IMR-90 (cell line): Measurements from ENCODE around the gene POMT2. TPM values are rescaled to one million over a fixed set of nuclear protein-coding genes. Genes with fewer than 3 reads are reported as not detected.

Source experiments
- ATAC-seq: fragments of 200-7000 bp; cut with Tn5 transposase; 2 replicates; pipeline ENCODE4 v1.9.1; 2020; ENCODE audit warnings: low read depth, mild to moderate bottlenecking, moderate library complexity
- BruUV-seq: library from RNA; stranded (reverse); fragments of 400-500 nt; replicated peaks from 2 replicates; lab custom pipeline; 2021; lab: Mats Ljungman, UMichigan
- CTCF ChIA-PET: fragments of 300-600 bp; formaldehyde crosslinking; extraction: SDS; loops from one replicate; lab custom pipeline; 2021; ENCODE audit warnings: antibody characterized with exemption; lab: Yijun Ruan, JAX
- POLR2A ChIA-PET: fragments of 300-600 bp; sonication (Branson Sonifier 250); formaldehyde crosslinking; loops from one replicate; lab custom pipeline; 2022; ENCODE audit warnings: antibody characterized with exemption; ENCODE audit not compliant: unreplicated experiment; lab: Charles Lee
- DNase-seq: peaks from one replicate; pipeline ENCODE4 v3.0.0; 2013
- H2AFZ ChIP-seq: replicated peaks from 2 replicates; pipeline ENCODE3; 2013; ENCODE audit warnings: low read length, mild to moderate bottlenecking; ENCODE audit not compliant: poor library complexity
- H2AK5ac ChIP-seq: 2 replicates; pipeline ENCODE4 v1.6.1; 2013; ENCODE audit warnings: low read depth, low read length, inconsistent platforms
- H2AK9ac ChIP-seq: replicated peaks from 2 replicates; pipeline ENCODE3; 2013; ENCODE audit warnings: mild to moderate bottlenecking, low read depth, low read length, moderate library complexity; ENCODE audit not compliant: poor library complexity
- H2BK120ac ChIP-seq: 2 replicates; pipeline ENCODE4 v1.6.1; 2013; ENCODE audit warnings: low read depth, low read length, inconsistent platforms
- H2BK15ac ChIP-seq: 3 replicates; pipeline ENCODE4 v1.6.1; 2013; ENCODE audit warnings: low read depth, low read length, inconsistent platforms
- H2BK20ac ChIP-seq: 2 replicates; pipeline ENCODE4 v1.6.1; 2013; ENCODE audit warnings: low read depth, mild to moderate bottlenecking, inconsistent platforms, low read length, moderate library complexity
- H2BK5ac ChIP-seq: 2 replicates; pipeline ENCODE4 v1.6.1; 2013; ENCODE audit warnings: mild to moderate bottlenecking, low read depth, low read length, inconsistent platforms; ENCODE audit not compliant: poor library complexity, severe bottlenecking
- H3K14ac ChIP-seq: replicated peaks from 2 replicates; pipeline ENCODE4 v1.6.1; 2013; ENCODE audit warnings: low read depth, low read length, inconsistent platforms
- H3K18ac ChIP-seq: 2 replicates; pipeline ENCODE4 v1.6.1; 2013; ENCODE audit warnings: low read depth, low read length, control low read depth
- H3K23ac ChIP-seq: 2 replicates; pipeline ENCODE4 v1.6.1; 2013; ENCODE audit warnings: low read depth, low read length, inconsistent platforms
- H3K27ac ChIP-seq: 2 replicates; pipeline ENCODE4 v1.5.1; 2013; ENCODE audit warnings: mild to moderate bottlenecking, control low read depth, low read length; ENCODE audit not compliant: insufficient read depth
- H3K27me3 ChIP-seq: 2 replicates; pipeline ENCODE4 v1.6.1; 2013; ENCODE audit warnings: low read length; ENCODE audit not compliant: control insufficient read depth, insufficient read depth
- H3K36me3 ChIP-seq: 2 replicates; pipeline ENCODE4 v1.6.1; 2013; ENCODE audit warnings: low read length, mixed read lengths; ENCODE audit not compliant: control insufficient read depth, insufficient read depth
- H3K4ac ChIP-seq: 2 replicates; pipeline ENCODE4 v1.6.1; 2013; ENCODE audit warnings: low read depth, low read length, inconsistent platforms
- H3K4me1 ChIP-seq: 2 replicates; pipeline ENCODE4 v1.6.1; 2013; ENCODE audit warnings: low read length, mixed read lengths; ENCODE audit not compliant: control insufficient read depth, insufficient read depth
- H3K4me2 ChIP-seq: 2 replicates; pipeline ENCODE4 v1.6.1; 2013; ENCODE audit warnings: low read depth, mild to moderate bottlenecking, control low read depth, low read length, moderate library complexity
- H3K4me3 ChIP-seq: 2 replicates; pipeline ENCODE4 v1.5.1; 2013; ENCODE audit warnings: low read depth, mild to moderate bottlenecking, control low read depth, low read length, moderate library complexity; ENCODE audit not compliant: insufficient read depth
- H3K56ac ChIP-seq: 2 replicates; pipeline ENCODE4 v1.6.1; 2013; ENCODE audit warnings: low read length, inconsistent platforms; ENCODE audit not compliant: insufficient read depth; ENCODE audit errors: extremely low read depth
- H3K79me1 ChIP-seq, 2 experiments: 2 replicates each; pipeline ENCODE4 v1.6.1; 2013; ENCODE audit warnings: low read length in 2 of 2, inconsistent platforms in 1 of 2, low read depth in 1 of 2
- H3K9ac ChIP-seq: 2 replicates; pipeline ENCODE4 v1.6.1; 2013; ENCODE audit warnings: low read depth, low read length, control low read depth
- H3K9me1 ChIP-seq: 2 replicates; pipeline ENCODE4 v1.6.1; 2013; ENCODE audit warnings: low read length, inconsistent platforms; ENCODE audit not compliant: insufficient read depth
- H3K9me3 ChIP-seq: 2 replicates; pipeline ENCODE4 v1.6.1; 2013; ENCODE audit warnings: low read length; ENCODE audit not compliant: control insufficient read depth, insufficient read depth
- H4K20me1 ChIP-seq: 2 replicates; pipeline ENCODE4 v1.6.1; 2013; ENCODE audit warnings: low read length, inconsistent platforms; ENCODE audit not compliant: insufficient read depth
- H4K5ac ChIP-seq: 2 replicates; pipeline ENCODE4 v1.6.1; 2013; ENCODE audit warnings: mild to moderate bottlenecking, low read depth, low read length, control low read depth
- H4K8ac ChIP-seq, 2 experiments: 2 replicates each; pipeline ENCODE4 v1.6.1; 2013; ENCODE audit warnings: low read depth in 2 of 2, low read length in 2 of 2, control low read depth in 1 of 2, inconsistent platforms in 1 of 2
- H4K91ac ChIP-seq: 2 replicates; pipeline ENCODE4 v1.6.1; 2013; ENCODE audit warnings: low read depth, low read length, inconsistent platforms; ENCODE audit not compliant: insufficient read depth
- BHLHE40 ChIP-seq: fragments of 150-350 bp; IDR thresholded peaks from 2 replicates; pipeline ENCODE4 v1.6.1; 2016; ENCODE audit warnings: mild to moderate bottlenecking, low read depth, low read length
- CEBPB ChIP-seq: IDR thresholded peaks from 2 replicates; pipeline ENCODE4 v1.6.1; 2012; ENCODE audit warnings: low read depth, low read length, improper control_type of control experiment
- CHD1 ChIP-seq: IDR thresholded peaks from 2 replicates; pipeline ENCODE4 v1.6.1; 2012; ENCODE audit warnings: low read depth, low read length, improper control_type of control experiment
- FOS ChIP-seq: fragments of 150-350 bp; IDR thresholded peaks from 2 replicates; pipeline ENCODE4 v1.6.1; 2016; ENCODE audit warnings: low read depth, low read length
- MAFK ChIP-seq: IDR thresholded peaks from 2 replicates; pipeline ENCODE4 v1.6.1; 2012; ENCODE audit warnings: low read depth, low read length, improper control_type of control experiment
- MXI1 ChIP-seq: IDR thresholded peaks from 2 replicates; pipeline ENCODE4 v1.6.1; 2012; ENCODE audit warnings: low read depth, mild to moderate bottlenecking, low read length, moderate library complexity, borderline replicate concordance
- NFE2L2 ChIP-seq: fragments of 150-350 bp; IDR thresholded peaks from 2 replicates; pipeline ENCODE4 v1.6.1; 2016; ENCODE audit warnings: low read depth, mild to moderate bottlenecking, low read length
- POLR2A ChIP-seq: IDR thresholded peaks from 2 replicates; pipeline ENCODE4 v1.6.1; 2012; ENCODE audit warnings: mild to moderate bottlenecking, low read depth, low read length
- RAD21 ChIP-seq: IDR thresholded peaks from 2 replicates; pipeline ENCODE4 v1.6.1; 2012; ENCODE audit warnings: low read length, improper control_type of control experiment
- WGBS, 2 experiments: methylation state at CpG; one replicate each; pipeline versions ENCODE4 v1.1.5 to v1.1.7; 2013; ENCODE audit warnings: missing lambda C conversion rate in 2 of 2; ENCODE audit not compliant: insufficient read length in 1 of 2; ENCODE audit errors: extremely low coverage in 2 of 2; 5-methylcytosine and 5-hydroxymethylcytosine counted together
- dilution Hi-C: fragments of 300-500 bp; cut with HindIII; formaldehyde crosslinking; loops from one replicate; pipeline ENCODE4 v1.14.3; 2018; ENCODE audit warnings: low sequenced_read_pairs; ENCODE audit not compliant: unreplicated experiment
- in situ Hi-C: fragments of 300-500 bp; cut with MboI; formaldehyde crosslinking; loops from 3 replicates; pipeline ENCODE4 v1.14.3; 2019; ENCODE audit warnings: low sequenced_read_pairs, inconsistent platforms, mixed read lengths
- intact Hi-C: fragments of 100-400 bp; cut with micrococcal nuclease; formaldehyde crosslinking; loops from 2 replicates; pipeline ENCODE4 v1.10.0; 2022
- polyA plus RNA-seq, 3 experiments: library from polyadenylated mRNA; depleted of rRNA; stranded (reverse); fragments of >200 nt; gene quantifications; 2 replicates each; pipeline ENCODE4 v1.2.3, GENCODE V29; 2012; ENCODE audit warnings: low replicate concordance in 1 of 3
- total RNA-seq: library from RNA; depleted of rRNA; stranded (reverse); fragments of >200 nt; gene quantifications from 2 replicates; pipeline ENCODE4 v1.2.3, GENCODE V29; 2012
- TF ChIP-seq, protein P1 (sequence below): fragments of 150-350 bp; IDR thresholded peaks from 2 replicates; pipeline ENCODE4 v1.6.1; 2017; ENCODE audit warnings: mild to moderate bottlenecking, antibody characterized with exemption, low read length, low read depth
- TF ChIP-seq, protein P2 (sequence below): conservative IDR thresholded peaks from 2 replicates; pipeline ENCODE4 v1.5.1; 2012; ENCODE audit warnings: mild to moderate bottlenecking, low read depth, low read length, improper control_type of control experiment

The POMT2 gene
- total and polyA plus RNA-seq, 2 of the 4 experiments (the other 2 are of a cell fraction) = 6.5 to 13.0 TPM

DNA sequence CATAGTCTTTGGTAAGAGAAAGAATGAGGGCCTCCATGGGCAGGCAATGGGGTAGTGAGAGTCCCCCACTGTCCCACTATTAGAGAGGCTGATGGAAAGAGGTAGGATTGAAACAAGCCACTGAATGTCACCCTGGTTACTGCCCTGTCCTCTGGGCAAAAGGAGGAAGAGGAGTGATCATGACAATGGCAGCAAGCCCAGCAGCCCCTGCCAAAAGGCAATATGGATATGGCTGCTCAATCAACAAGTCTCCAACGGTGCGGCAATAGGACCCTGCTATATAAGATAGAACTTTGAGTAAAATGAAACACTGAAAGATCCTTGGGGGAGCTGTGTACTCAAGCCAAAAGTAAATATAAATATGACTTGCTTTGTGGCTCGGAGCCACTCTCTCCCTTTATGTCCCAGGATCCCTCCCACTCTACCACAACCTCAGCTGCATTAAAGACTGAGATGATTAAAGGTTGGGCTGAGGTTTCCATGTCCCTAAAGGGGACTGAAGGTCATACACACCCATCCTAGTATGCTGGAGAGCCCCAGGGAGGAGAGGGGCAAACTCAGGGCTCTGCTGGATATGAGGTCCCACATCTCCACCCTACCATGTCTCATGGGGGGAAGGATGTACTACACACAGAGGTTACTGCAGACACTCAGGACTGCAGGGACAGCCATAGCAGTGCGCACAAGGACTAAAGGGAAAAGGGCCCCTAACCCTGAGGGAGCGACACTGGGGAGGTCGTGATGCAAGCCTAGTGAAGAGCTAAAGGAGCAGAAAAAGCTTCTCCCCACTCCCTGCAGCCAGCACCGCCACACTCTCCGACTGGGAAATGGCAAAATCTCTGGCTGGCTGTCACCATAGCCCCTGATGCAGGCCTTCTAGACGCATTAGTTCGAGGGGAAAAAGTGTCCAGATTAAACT, 5.9 kb downstream of the POMT2 start (continued):
- TF ChIP-seq MXI1 (no peak), POLR2A (no peak), NFE2L2 (no peak), CHD1 (no peak)

DNA sequence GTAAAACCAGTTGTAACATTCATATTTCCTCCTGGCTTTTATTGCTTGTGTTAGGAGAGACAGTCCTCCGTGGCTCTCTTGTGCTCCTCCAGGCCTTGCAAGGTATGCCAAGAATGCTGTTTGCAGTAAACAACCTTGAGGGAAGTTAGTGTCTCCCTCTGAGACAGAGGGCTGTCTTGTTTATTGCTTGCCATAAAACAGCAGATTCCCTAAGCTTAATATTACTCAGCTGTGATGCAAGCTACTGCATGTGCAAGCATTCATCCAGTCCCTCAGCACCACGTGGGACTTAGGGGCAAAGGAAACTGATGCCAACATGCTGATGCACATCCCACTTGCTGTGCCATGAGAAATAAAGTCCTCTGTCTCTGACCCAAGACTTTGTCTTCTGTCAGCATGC, 6.6 kb downstream of the POMT2 start:
- Histone ChIP-seq H3K9ac (no peak overlapping the region), H3K27me3 (no peaks in the 10 kb centered on the region), H3K14ac (peak overlapping the region; percentile 29), H4K5ac (no peak overlapping the region), H2BK120ac (peak overlapping the region; percentile 86), H3K79me1 (peaks cover 13 to 57% of the 10 kb centered on the region in 2 experiments), H3K18ac (no peak overlapping the region), H4K91ac (peak overlapping the region; percentile 82; the same call in 1 of the 2 replicates), H3K23ac (0 out of 2 replicates have a peak overlapping the region, but pooled peaks have one; percentile 22), H3K4me3 (no peak overlapping the region), H2BK15ac (0 out of 3 replicates have a peak overlapping the region, but pooled peaks have one; percentile 8), H3K4me1 (peaks cover 15% of the 10 kb centered on the region), H2BK20ac (peak overlapping the region; percentile 59), H2AFZ (peak overlapping the region; percentile 78), H2BK5ac (peak overlapping the region; percentile 64), H3K9me3 (no peaks in the 10 kb centered on the region), H3K4me2 (peak overlapping the region; percentile 1; the same call in 1 of the 2 replicates), H4K20me1 (peaks cover 9% of the 10 kb centered on the region), H3K27ac (peak overlapping the region; percentile 25), H3K4ac (peak overlapping the region; percentile 75), H3K9me1 (peaks cover 13% of the 10 kb centered on the region), H2AK9ac (peak overlapping the region; percentile 66), H2AK5ac (peak overlapping the region; percentile 82; the same call in 1 of the 2 replicates), H4K8ac (peak overlapping the region in 1 of 2 experiments; percentile 45; a peak in 1 of 4 replicates), H3K56ac (peak overlapping the region; percentile 11; the same call in 1 of the 2 replicates), H3K36me3 (no peaks in the 10 kb centered on the region)
- POLR2A ChIA-PET = interaction anchor here (1.1 kb wide), 1 partner anchor 11 kb away, joined by 3 read pairs; no protein-coding TSS in a partner anchor
- DNase-seq = peak; percentile 89
- WGBS, 2 experiments = no CpG with 5 or more reads among the region's 2 CpGs
- ATAC-seq = peak; percentile 92
- intact Hi-C loops (loop anchor here (1.0 to 5.0 kb wide), 2 partner anchors 162 to 437 kb away; no protein-coding TSS in a partner anchor), dilution Hi-C loops (no loop called here), in situ Hi-C loops (loop anchor here (25.0 kb wide), 1 partner anchor 427 kb away; no protein-coding TSS in a partner anchor)
- no TSS peak for BruUV-seq
- TF ChIP-seq MXI1 (peak; percentile 90; the same call in 1 of the 2 replicates), NFE2L2 (no peak), RAD21 (0 out of 2 replicates have a peak, but pooled peaks have one; percentile 6), FOS (peak; percentile 48), BHLHE40 (peak; percentile 95), MAFK (no peak), CHD1 (no peak), CEBPB (peak; percentile 97)
- TF ChIP-seq, protein P1, sequence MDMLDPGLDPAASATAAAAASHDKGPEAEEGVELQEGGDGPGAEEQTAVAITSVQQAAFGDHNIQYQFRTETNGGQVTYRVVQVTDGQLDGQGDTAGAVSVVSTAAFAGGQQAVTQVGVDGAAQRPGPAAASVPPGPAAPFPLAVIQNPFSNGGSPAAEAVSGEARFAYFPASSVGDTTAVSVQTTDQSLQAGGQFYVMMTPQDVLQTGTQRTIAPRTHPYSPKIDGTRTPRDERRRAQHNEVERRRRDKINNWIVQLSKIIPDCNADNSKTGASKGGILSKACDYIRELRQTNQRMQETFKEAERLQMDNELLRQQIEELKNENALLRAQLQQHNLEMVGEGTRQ = peak; percentile 94
- TF ChIP-seq, protein P2, sequence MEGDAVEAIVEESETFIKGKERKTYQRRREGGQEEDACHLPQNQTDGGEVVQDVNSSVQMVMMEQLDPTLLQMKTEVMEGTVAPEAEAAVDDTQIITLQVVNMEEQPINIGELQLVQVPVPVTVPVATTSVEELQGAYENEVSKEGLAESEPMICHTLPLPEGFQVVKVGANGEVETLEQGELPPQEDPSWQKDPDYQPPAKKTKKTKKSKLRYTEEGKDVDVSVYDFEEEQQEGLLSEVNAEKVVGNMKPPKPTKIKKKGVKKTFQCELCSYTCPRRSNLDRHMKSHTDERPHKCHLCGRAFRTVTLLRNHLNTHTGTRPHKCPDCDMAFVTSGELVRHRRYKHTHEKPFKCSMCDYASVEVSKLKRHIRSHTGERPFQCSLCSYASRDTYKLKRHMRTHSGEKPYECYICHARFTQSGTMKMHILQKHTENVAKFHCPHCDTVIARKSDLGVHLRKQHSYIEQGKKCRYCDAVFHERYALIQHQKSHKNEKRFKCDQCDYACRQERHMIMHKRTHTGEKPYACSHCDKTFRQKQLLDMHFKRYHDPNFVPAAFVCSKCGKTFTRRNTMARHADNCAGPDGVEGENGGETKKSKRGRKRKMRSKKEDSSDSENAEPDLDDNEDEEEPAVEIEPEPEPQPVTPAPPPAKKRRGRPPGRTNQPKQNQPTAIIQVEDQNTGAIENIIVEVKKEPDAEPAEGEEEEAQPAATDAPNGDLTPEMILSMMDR = no peak
- CTCF ChIA-PET = interaction anchor here (0.6 to 6.2 kb wide), 2 partner anchors 12 to 1407 kb away, joined by 3 to 116 read pairs; no protein-coding TSS in a partner anchor
